Vagina (tissue), 2 donors: Measurements from ENCODE around the gene CACNG1. TPM values are rescaled to one million over a fixed set of nuclear protein-coding genes. Genes with fewer than 3 reads are reported as not detected.

Experiments
- DNase-seq, 2 donors: peaks; one replicate each; pipeline ENCODE4 v3.0.0-alpha.2; 2017; ENCODE audit errors: extremely low spot score in 2 of 2
- H3K27ac ChIP-seq: fragments of 200-600 bp; sonication (generic); one replicate; pipeline ENCODE4 v1.5.1; 2019
- H3K27me3 ChIP-seq: fragments of 200-600 bp; sonication (generic); one replicate; pipeline ENCODE4 v1.5.1; 2019
- H3K36me3 ChIP-seq, 2 donors: fragments of 200-600 bp; sonication (generic); one replicate each; pipeline ENCODE4 v1.5.1; 2017 to 2019
- H3K4me1 ChIP-seq: fragments of 200-600 bp; sonication (generic); one replicate; pipeline ENCODE4 v1.5.1; 2019
- H3K4me3 ChIP-seq, 2 donors: fragments of 200-600 bp; sonication (generic); 1 replicate in 1 of 2; 2 replicates in 1 of 2; pipeline ENCODE4 v1.5.1; 2016 to 2019
- H3K9me3 ChIP-seq: fragments of 200-600 bp; sonication (generic); one replicate; pipeline ENCODE4 v1.5.1; 2019
- CTCF ChIP-seq, 3 experiments: fragments of 450-650 bp in 2 of 3; fragments of 200-600 bp in 1 of 3; sonication (generic) in 1 of 3; IDR thresholded peaks; one replicate each; pipeline ENCODE4 v1.5.1; 2017 to 2019; ENCODE audit warnings: antibody characterized with exemption in 3 of 3, mild to moderate bottlenecking in 2 of 3, moderate library complexity in 2 of 3
- POLR2A ChIP-seq, 2 donors: fragments of 450-650 bp; IDR thresholded peaks; one replicate each; pipeline ENCODE4 v1.6.1; 2017; ENCODE audit warnings: antibody characterized with exemption in 2 of 2, mild to moderate bottlenecking in 2 of 2, moderate library complexity in 2 of 2
- POLR2AphosphoS5 ChIP-seq, 2 donors: sonication (generic); formaldehyde crosslinking; IDR thresholded peaks; one replicate each; pipeline ENCODE4 v1.9.0; 2017; ENCODE audit warnings: antibody characterized with exemption in 2 of 2, mild to moderate bottlenecking in 2 of 2, low read depth in 1 of 2; ENCODE audit not compliant: insufficient read depth in 1 of 2
- intact Hi-C: fragments of 100-400 bp; cut with DNase I; formaldehyde crosslinking; loops from one replicate; pipeline ENCODE4 v1.15.1; 2023
- total RNA-seq: library from RNA; depleted of rRNA; stranded (reverse); fragments of >200 nt; gene quantifications from one replicate; pipeline ENCODE4 v1.2.3, GENCODE V29; 2016

Gene CACNG1
- total RNA-seq, 1 donor from 2014 or later, result not detected

- TF ChIP-seq POLR2A (IDR thresholded peaks at IDR 0.05) (no peak), POLR2AphosphoS5 (IDR thresholded peaks at IDR 0.05; ENCODE audit: insufficient read depth in 1 of 2, low read depth in 1 of 2) (no peak), CTCF (IDR thresholded peaks at IDR 0.05) (no peak)
- Histone ChIP-seq H3K4me1 (no peaks in the 10 kb centered on the region), H3K27me3 (no peaks in the 10 kb centered on the region), H3K36me3 (no peaks in the 10 kb centered on the region), H3K9me3 (no peaks in the 10 kb centered on the region), H3K27ac (no peak overlapping the region), H3K4me3 (no peak overlapping the region)
- intact Hi-C loops, result no loop called here
- DNase-seq, result no peak
Observed at GRCh38 chr17:67041941-67042899, 2.1 kb upstream of the CACNG1 start.

- TF ChIP-seq POLR2A (IDR thresholded peaks at IDR 0.05) (no peak), POLR2AphosphoS5 (IDR thresholded peaks at IDR 0.05; ENCODE audit: insufficient read depth in 1 of 2, low read depth in 1 of 2) (no peak), CTCF (IDR thresholded peaks at IDR 0.05) (no peak)
- no peaks in the 10 kb centered on the region for H3K27me3 ChIP-seq
- H3K27ac ChIP-seq, result no peak overlapping the region
- no peaks in the 10 kb centered on the region for H3K4me1 ChIP-seq
- no peak for DNase-seq
- intact Hi-C loops, result no loop called here
- no peaks in the 10 kb centered on the region for H3K9me3 ChIP-seq
- no peak overlapping the region for H3K4me3 ChIP-seq
- H3K36me3 ChIP-seq, result no peaks in the 10 kb centered on the region
Observed at GRCh38 chr17:67043283-67043682, 1.1 kb upstream of the CACNG1 start.

GRCh38 chr17:67044940-67045339 lies 586 bp downstream of the CACNG1 start:
- intact Hi-C loops, result no loop called here

GRCh38 chr17:67046398-67046797 lies 2.0 kb downstream of the CACNG1 start:
- no peaks in the 10 kb centered on the region for H3K4me1 ChIP-seq
- no peak for DNase-seq
- H3K36me3 ChIP-seq, result no peaks in the 10 kb centered on the region
- H3K4me3 ChIP-seq, result no peak overlapping the region
- no peaks in the 10 kb centered on the region for H3K9me3 ChIP-seq
- no peak overlapping the region for H3K27ac ChIP-seq
- intact Hi-C loops, result no loop called here
- TF ChIP-seq CTCF (IDR thresholded peaks at IDR 0.05), result no peak
- TF ChIP-seq POLR2AphosphoS5 (IDR thresholded peaks at IDR 0.05; ENCODE audit: insufficient read depth in 1 of 2, low read depth in 1 of 2), result no peak
- TF ChIP-seq POLR2A (IDR thresholded peaks at IDR 0.05), result no peak
- no peaks in the 10 kb centered on the region for H3K27me3 ChIP-seq

More at GRCh38 chr17:67044940-67045339, 586 bp downstream of the CACNG1 start:
- H3K36me3 ChIP-seq, result no peaks in the 10 kb centered on the region
- no peak for DNase-seq
- no peaks in the 10 kb centered on the region for H3K27me3 ChIP-seq
- no peak overlapping the region for H3K4me3 ChIP-seq
- TF ChIP-seq POLR2A (IDR thresholded peaks at IDR 0.05) (no peak), CTCF (IDR thresholded peaks at IDR 0.05) (no peak), POLR2AphosphoS5 (IDR thresholded peaks at IDR 0.05; ENCODE audit: insufficient read depth in 1 of 2, low read depth in 1 of 2) (no peak)
- no peak overlapping the region for H3K27ac ChIP-seq
- H3K4me1 ChIP-seq, result no peaks in the 10 kb centered on the region
- no peaks in the 10 kb centered on the region for H3K9me3 ChIP-seq

GRCh38 chr17:67047382-67047781 lies 3.0 kb downstream of the CACNG1 start:
- Histone ChIP-seq H3K9me3 (no peaks in the 10 kb centered on the region), H3K27me3 (no peaks in the 10 kb centered on the region), H3K36me3 (no peaks in the 10 kb centered on the region), H3K4me3 (no peak overlapping the region), H3K27ac (no peak overlapping the region), H3K4me1 (no peaks in the 10 kb centered on the region)
- intact Hi-C loops, result no loop called here
- no peak for TF ChIP-seq POLR2AphosphoS5 (IDR thresholded peaks at IDR 0.05; ENCODE audit: insufficient read depth in 1 of 2, low read depth in 1 of 2)
- no peak for TF ChIP-seq POLR2A (IDR thresholded peaks at IDR 0.05)
- no peak for TF ChIP-seq CTCF (IDR thresholded peaks at IDR 0.05)
- no peak for DNase-seq
